Neural crest cell (in vitro differentiated cells): ENCODE results near the gene FAM13A. TPM values are rescaled to one million over a fixed set of nuclear protein-coding genes. Genes with fewer than 3 reads are reported as not detected.
"Not testable (repeated sequence)": the region's sequence is repeated elsewhere in the genome, so short reads cannot be mapped to it uniquely, and the experiment has no call there.

Source experiments
- DNase-seq: peaks from one replicate; pipeline ENCODE4 v3.0.0; 2021; ENCODE audit warnings: low read depth, mixed read lengths, low spot score
- H3K27ac Mint-ChIP-seq: one replicate; pipeline ENCODE4 v1.8.0; 2021; ENCODE audit warnings: mild to moderate bottlenecking, mixed read lengths; ENCODE audit not compliant: unreplicated experiment
- H3K27me3 Mint-ChIP-seq: 2 replicates; pipeline ENCODE4 v1.8.0; 2021; ENCODE audit warnings: low read depth, mild to moderate bottlenecking, mixed read lengths
- H3K36me3 Mint-ChIP-seq: 2 replicates; pipeline ENCODE4 v1.8.0; 2021; ENCODE audit warnings: low read depth, mild to moderate bottlenecking, mixed read lengths
- H3K4me1 Mint-ChIP-seq: 2 replicates; pipeline ENCODE4 v1.8.0; 2021; ENCODE audit warnings: mixed read lengths
- H3K4me3 Mint-ChIP-seq: one replicate; pipeline ENCODE4 v1.8.0; 2021; ENCODE audit warnings: mild to moderate bottlenecking, mixed read lengths
- H3K9me3 Mint-ChIP-seq: 2 replicates; pipeline ENCODE4 v1.8.0; 2021; ENCODE audit warnings: mixed read lengths
- CTCF ChIP-seq: fragments of 200-600 bp; sonication (generic); conservative IDR thresholded peaks from 2 replicates; pipeline ENCODE4 v1.5.0; 2021; ENCODE audit warnings: antibody characterized with exemption, mild to moderate bottlenecking
- total RNA-seq: library from RNA; stranded (reverse); gene quantifications from 2 replicates; pipeline ENCODE4 v1.2.1, GENCODE V29; 2021

Gene FAM13A
- total RNA-seq, 1 donor from 2014 or later: 18.1 TPM

DNA sequence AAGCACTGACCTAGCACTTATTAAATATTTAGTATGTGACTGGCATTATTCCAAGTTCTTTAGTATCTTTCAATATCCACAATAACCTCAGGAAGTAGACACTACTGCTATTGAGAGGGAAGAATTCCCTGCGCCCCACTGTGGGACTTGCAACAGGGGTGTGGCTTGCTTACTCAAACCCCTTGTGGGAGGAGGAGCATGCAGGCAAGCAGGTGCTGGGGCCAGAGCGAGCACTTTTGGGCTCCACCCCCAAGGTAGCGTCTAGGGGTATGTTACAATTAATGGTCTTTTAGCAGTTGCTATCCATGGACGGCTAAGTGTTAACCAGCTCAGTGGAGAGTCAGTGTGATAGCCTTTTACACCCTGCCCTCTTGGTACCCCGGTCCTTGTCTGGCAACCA lies 50.7 kb downstream of the FAM13A start:
- Mint-ChIP-seq H3K36me3 (peaks cover 20% of the 10 kb centered on the region), H3K4me3 (no peak overlapping the region), H3K4me1 (no peaks in the 10 kb centered on the region), H3K27ac (no peak overlapping the region), H3K27me3 (no peaks in the 10 kb centered on the region), H3K9me3 (peaks cover 10% of the 10 kb centered on the region)
- DNase-seq: no peak
- TF ChIP-seq CTCF: no peak

DNA sequence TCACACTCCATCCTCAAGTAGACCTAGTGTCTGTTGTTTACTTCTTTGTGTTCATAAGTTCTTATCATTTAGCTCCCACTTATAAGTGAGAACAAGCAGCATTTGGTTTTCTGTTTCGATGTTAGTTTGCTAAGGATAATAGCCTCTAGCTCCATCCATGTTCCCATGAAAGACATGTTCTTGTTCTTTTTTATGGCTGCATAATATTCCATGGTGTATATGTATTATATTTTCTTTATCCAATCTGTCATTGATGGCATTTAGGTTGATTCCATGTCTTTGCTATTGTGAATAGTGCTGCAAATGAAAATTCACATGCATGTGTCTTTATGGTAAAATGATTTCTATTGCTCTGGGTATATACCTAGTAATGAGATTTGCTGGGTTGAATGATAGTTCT lies 51.9 kb downstream of the FAM13A start:
- H3K9me3 Mint-ChIP-seq, DNase-seq, H3K27ac Mint-ChIP-seq, H3K4me1 Mint-ChIP-seq, H3K27me3 Mint-ChIP-seq, H3K4me3 Mint-ChIP-seq: not testable (repeated sequence)
- peaks cover 24% of the 10 kb centered on the region for H3K36me3 Mint-ChIP-seq

- H3K4me3 Mint-ChIP-seq: no peak overlapping the region
- H3K27ac Mint-ChIP-seq: no peak overlapping the region
Measured at GRCh38 chr4:89001647-89002445, 55.1 kb downstream of the FAM13A start.

DNA sequence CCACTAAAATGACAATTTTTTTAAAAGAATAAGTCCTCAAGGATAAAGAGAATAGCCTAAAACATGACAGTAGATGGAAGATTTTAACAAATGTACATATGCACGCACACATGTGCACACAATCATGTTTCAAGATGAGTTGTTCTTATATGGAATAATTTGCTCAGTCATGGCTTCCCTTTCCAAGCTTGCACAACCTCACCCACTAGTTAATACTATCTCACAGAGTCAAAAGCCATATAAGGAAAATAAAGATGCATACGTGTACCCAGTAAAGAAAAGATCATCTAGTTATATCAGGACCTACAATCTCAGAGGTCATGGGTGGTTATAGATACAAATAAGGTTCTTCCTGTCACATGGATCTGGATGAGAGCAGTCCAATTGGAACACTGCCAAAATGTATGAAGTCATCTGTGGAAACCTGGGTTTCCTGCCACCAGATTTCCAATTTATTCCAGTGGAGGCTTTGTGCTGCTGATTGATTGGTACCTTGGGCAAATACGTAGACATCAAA lies 56.1 kb downstream of the FAM13A start:
- H3K27me3 Mint-ChIP-seq: no peaks in the 10 kb centered on the region
- peaks cover 20% of the 10 kb centered on the region for H3K36me3 Mint-ChIP-seq
- DNase-seq: no peak
- no peaks in the 10 kb centered on the region for H3K4me1 Mint-ChIP-seq
- no peak overlapping the region for H3K27ac Mint-ChIP-seq
- no peak for TF ChIP-seq CTCF
- no peak overlapping the region for H3K4me3 Mint-ChIP-seq
- H3K9me3 Mint-ChIP-seq: peaks cover 8% of the 10 kb centered on the region

More at GRCh38 chr4:89001647-89002445, 55.1 kb downstream of the FAM13A start:
- H3K36me3 Mint-ChIP-seq: peaks cover 24% of the 10 kb centered on the region
- no peak for DNase-seq
- H3K27me3 Mint-ChIP-seq: no peaks in the 10 kb centered on the region
- no peaks in the 10 kb centered on the region for H3K4me1 Mint-ChIP-seq
- H3K9me3 Mint-ChIP-seq: peaks cover 10% of the 10 kb centered on the region
- TF ChIP-seq CTCF: no peak

DNA sequence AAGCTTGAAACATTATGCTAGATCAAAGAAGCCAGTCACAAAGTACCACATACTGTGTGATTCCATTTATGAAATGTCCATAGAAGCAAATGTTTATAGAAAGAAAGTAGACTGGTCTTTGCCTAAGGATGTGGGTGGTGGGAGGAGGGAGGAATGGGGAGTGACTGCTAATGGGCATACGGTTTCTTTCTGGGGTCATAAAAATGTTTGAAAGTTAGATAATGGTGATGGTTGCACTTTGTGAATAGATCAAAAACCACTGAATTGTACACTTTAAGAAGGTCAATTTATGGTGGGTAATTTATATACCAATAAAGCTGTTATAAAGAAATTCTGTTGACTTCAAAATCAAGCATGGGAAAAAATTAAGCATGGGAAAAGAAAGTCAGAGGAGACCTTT lies 56.6 kb downstream of the FAM13A start:
- H3K27me3 Mint-ChIP-seq: no peaks in the 10 kb centered on the region
- no peak overlapping the region for H3K4me3 Mint-ChIP-seq
- TF ChIP-seq CTCF: no peak
- H3K36me3 Mint-ChIP-seq: peaks cover 17% of the 10 kb centered on the region
- H3K9me3 Mint-ChIP-seq: peaks cover 3% of the 10 kb centered on the region
- no peak overlapping the region for H3K27ac Mint-ChIP-seq
- no peak for DNase-seq
- H3K4me1 Mint-ChIP-seq: no peaks in the 10 kb centered on the region

DNA sequence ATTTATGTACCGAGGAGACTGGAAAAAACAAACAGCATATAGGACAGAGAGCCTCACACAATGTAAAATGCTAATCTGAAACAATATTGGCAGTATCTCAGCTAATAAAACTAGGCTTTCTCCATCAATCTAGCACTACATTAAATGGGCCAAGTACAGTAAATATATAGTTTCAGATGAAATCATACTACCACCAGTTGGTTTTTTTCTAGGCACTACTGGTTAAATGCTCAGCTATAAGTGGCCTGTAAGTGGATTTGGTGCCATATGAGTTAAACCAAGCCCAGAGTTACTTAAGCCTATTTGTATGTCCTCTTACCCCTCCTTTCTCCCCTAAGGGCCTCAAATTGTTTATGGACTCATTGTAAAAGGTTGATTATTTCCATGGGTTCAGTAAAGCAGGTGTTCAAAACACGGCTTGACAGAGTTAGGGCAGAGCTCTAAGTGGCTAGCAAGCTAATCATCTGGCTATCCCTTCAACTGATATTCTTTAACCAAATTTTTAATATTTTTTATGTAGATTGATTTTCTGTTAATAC lies 57.5 kb downstream of the FAM13A start:
- no peak for DNase-seq
- H3K27ac Mint-ChIP-seq: no peak overlapping the region
- peaks cover 12% of the 10 kb centered on the region for H3K36me3 Mint-ChIP-seq
- no peak overlapping the region for H3K4me3 Mint-ChIP-seq
- no peaks in the 10 kb centered on the region for H3K9me3 Mint-ChIP-seq
- H3K27me3 Mint-ChIP-seq: no peaks in the 10 kb centered on the region
- H3K4me1 Mint-ChIP-seq: no peaks in the 10 kb centered on the region
- TF ChIP-seq CTCF: no peak
